Skeletal muscle satellite cell (primary cell): ENCODE data around the gene DOP1A. TPM values are rescaled to one million over a fixed set of nuclear protein-coding genes. Genes with fewer than 3 reads are reported as not detected.

Experiments used
- H3K27me3 ChIP-seq: 2 replicates; pipeline ENCODE4 v1.7.0; 2013; ENCODE audit warnings: low read length; ENCODE audit not compliant: control insufficient read depth, insufficient read depth
- H3K36me3 ChIP-seq: 2 replicates; pipeline ENCODE4 v1.7.0; 2013; ENCODE audit warnings: mild to moderate bottlenecking, control low read depth, low read length; ENCODE audit not compliant: insufficient read depth
- H3K4me1 ChIP-seq: 2 replicates; pipeline ENCODE4 v1.7.0; 2013; ENCODE audit warnings: low read length; ENCODE audit not compliant: control insufficient read depth, insufficient read depth
- H3K4me2 ChIP-seq: 2 replicates; pipeline ENCODE4 v1.7.0; 2013; ENCODE audit warnings: mild to moderate bottlenecking, low read length
- H3K4me3 ChIP-seq: 2 replicates; pipeline ENCODE4 v1.7.0; 2013; ENCODE audit warnings: low read length
- H3K9ac ChIP-seq: 2 replicates; pipeline ENCODE4 v1.7.0; 2013; ENCODE audit warnings: mild to moderate bottlenecking, low read depth, low read length, moderate library complexity
- H3K9me3 ChIP-seq: replicated peaks from 2 replicates; pipeline ENCODE4 v1.7.0; 2013; ENCODE audit warnings: mild to moderate bottlenecking, control low read depth, low read length
- total RNA-seq: library from RNA; depleted of rRNA; stranded (reverse); fragments of >200 nt; gene quantifications from 2 replicates; pipeline ENCODE4 v1.2.3, GENCODE V29; 2012; rRNA removed

Gene DOP1A, protein sequence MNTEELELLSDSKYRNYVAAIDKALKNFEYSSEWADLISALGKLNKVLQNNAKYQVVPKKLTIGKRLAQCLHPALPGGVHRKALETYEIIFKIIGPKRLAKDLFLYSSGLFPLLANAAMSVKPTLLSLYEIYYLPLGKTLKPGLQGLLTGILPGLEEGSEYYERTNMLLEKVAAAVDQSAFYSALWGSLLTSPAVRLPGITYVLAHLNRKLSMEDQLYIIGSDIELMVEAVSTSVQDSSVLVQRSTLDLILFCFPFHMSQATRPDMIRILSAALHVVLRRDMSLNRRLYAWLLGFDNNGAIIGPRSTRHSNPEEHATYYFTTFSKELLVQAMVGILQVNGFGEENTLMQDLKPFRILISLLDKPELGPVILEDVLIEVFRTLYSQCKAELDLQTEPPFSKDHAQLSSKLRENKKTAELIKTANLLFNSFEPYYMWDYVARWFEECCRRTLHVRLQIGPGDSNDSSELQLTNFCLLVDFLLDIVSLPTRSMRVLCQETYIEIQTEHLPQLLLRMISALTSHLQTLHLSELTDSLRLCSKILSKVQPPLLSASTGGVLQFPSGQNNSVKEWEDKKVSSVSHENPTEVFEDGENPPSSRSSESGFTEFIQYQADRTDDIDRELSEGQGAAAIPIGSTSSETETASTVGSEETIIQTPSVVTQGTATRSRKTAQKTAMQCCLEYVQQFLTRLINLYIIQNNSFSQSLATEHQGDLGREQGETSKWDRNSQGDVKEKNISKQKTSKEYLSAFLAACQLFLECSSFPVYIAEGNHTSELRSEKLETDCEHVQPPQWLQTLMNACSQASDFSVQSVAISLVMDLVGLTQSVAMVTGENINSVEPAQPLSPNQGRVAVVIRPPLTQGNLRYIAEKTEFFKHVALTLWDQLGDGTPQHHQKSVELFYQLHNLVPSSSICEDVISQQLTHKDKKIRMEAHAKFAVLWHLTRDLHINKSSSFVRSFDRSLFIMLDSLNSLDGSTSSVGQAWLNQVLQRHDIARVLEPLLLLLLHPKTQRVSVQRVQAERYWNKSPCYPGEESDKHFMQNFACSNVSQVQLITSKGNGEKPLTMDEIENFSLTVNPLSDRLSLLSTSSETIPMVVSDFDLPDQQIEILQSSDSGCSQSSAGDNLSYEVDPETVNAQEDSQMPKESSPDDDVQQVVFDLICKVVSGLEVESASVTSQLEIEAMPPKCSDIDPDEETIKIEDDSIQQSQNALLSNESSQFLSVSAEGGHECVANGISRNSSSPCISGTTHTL (N-terminal part only)
- total RNA-seq: 17.7 and 18.5 TPM in 2 replicates

DNA sequence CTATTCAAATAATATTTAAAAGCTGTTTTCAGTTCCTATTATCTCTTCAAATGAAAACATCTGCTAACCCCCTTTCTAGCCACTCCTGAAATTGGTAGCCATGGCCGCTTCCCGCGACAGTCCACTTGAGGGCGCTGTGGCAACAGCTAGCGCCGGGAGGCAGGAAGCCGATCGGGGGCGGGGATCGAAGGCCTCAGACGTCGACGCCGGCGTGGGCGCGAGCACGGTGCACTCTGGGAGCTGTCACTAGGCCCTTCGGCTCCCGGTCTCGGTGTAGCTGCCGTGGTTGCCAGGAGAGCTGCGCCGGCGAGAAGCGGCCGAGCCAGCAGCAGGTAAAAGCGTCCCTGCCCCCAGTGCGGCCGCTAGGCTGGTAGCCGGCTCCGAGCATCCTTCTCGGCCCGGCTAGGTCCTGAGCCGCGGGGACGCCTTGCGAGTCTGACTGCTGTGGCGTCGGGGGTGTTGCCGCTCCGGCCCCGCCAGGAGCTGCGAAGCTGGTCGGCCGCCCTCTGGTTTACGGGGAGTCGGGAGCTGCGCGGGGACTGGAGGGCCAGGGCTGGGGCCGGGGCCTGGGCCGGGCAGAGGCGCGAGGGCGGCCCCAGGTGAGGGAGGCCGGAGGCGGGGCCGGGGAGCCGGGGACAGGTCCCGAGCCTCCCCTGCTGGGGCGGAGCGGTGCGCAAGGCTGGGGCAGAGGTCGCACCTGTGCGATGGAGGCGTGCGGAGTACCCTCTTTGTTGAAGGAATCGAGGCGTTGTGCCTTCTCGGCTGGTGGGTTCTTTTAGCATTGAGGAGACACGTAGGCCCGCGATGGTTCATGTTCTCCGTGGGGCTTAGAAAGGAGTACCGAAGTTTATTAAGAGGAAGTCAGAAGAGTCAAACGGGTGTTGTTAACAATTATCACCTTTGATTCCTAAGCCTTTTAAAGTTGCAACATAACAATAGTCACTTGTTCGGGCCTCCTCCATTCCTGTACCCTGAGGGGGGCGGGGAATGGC, at the start of gene DOP1A:
DOP1A (plus strand) TSS at position 224 of the 992 bp plus-strand sequence. CDS start 29,307 bp downstream, outside the sequence.
- Histone ChIP-seq H3K9ac (peak within 1 kb of the TSS; percentile 88), H3K36me3 (no peaks in the 10 kb centered on the region), H3K27me3 (no peaks in the 10 kb centered on the region), H3K9me3 (no peaks in the 10 kb centered on the region), H3K4me1 (peaks cover 12% of the 10 kb centered on the region), H3K4me2 (peak within 1 kb of the TSS; percentile 88), H3K4me3 (peak within 1 kb of the TSS; percentile 94)

DNA sequence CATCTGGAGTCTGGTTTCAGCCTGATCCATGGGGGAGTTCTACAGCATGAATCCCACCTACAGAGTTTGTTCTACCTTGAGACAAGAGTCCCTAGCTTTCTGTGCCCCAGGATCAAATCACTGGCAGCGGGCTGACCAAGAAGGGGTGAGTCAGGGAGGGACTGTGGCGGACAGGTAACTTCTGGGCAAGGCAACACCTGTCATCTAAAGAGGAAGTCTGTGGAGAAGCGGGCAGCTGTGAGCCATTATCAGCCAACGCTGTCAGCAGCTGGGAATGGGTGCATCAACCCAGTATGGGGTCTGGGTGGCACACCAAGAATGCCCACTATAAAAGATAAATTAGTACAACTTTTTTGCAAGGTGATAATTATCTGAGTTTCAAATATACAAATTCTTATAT, 47.7 kb upstream of the DOP1A start:
- Histone ChIP-seq H3K9me3 (no peaks in the 10 kb centered on the region), H3K9ac (no peak overlapping the region), H3K4me1 (no peaks in the 10 kb centered on the region), H3K36me3 (no peaks in the 10 kb centered on the region), H3K27me3 (no peaks in the 10 kb centered on the region), H3K4me3 (no peak overlapping the region), H3K4me2 (no peak overlapping the region)

DNA sequence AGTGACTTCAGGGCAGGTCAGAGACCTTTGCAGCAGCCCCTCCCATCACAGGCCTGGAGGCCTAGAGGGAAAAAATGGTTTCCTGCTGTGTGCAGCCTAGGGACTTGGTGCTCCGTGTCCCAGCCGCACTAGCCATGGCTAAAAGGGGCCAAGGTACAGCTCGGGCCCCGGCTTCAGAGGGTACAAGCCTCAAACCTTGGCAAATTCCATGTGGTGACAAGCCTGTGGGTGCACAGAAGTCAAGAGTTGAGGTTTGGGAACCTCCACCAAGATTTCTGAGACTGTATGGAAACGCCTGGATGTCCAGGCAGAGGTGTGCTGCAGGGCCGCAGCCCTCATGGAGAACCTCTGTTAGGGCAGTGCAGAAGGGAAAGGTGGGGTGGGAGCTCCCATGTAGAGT, 35.8 kb upstream of the DOP1A start:
- H3K4me3 ChIP-seq: no peak overlapping the region
- no peaks in the 10 kb centered on the region for H3K27me3 ChIP-seq
- peaks cover 6% of the 10 kb centered on the region for H3K9me3 ChIP-seq
- H3K36me3 ChIP-seq: no peaks in the 10 kb centered on the region
- no peak overlapping the region for H3K9ac ChIP-seq
- no peaks in the 10 kb centered on the region for H3K4me1 ChIP-seq
- H3K4me2 ChIP-seq: no peak overlapping the region

DNA sequence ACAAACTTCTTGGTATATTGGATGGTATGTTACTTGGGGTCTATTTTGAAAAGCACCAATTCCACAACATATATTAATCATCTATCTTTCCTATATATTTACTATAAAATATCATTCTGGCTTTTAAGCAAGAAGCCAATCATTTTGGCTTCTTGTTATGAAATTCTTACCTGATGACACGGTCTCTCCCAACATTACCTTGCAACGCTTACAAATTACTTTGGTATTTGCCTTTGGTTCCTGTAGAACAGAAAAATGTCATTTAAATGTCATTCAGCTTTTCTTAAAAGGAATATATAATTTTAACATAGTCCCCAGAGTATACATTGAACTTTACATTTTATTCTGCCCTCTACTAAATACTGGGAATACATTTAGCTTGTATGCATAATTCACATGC, 29.2 kb upstream of the DOP1A start:
- H3K36me3 ChIP-seq: no peaks in the 10 kb centered on the region
- no peaks in the 10 kb centered on the region for H3K27me3 ChIP-seq
- no peak overlapping the region for H3K9ac ChIP-seq
- no peaks in the 10 kb centered on the region for H3K4me1 ChIP-seq
- H3K4me3 ChIP-seq: no peak overlapping the region
- H3K4me2 ChIP-seq: no peak overlapping the region
- H3K9me3 ChIP-seq: no peaks in the 10 kb centered on the region

DNA sequence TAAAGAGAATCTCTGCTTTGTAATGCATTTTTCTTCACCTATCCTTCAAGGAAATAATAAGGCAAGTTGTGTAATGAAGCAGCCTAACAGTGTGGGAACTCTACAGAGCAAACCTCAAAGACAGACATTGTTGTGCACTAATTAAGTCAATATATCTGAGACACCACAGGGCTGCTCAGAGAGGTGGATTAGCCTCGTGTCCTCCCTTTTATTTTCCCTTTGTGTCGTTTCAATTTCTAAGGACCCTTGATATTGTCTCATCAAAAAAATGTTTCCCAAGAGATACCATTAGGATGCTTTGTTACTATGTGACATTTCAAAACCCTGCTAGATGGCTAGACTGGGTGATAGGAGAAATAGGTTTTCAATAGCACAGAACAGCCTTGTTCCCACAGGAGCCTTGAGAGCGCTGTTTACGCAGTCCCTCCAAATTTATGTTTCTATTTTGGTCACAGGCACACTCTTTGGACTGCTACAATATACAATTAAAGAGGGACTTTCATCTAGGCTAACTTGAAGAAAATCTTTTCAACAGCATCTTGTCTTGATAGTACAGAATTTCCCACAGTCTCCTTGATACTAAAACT, 24.9 kb upstream of the DOP1A start:
- Histone ChIP-seq H3K27me3 (no peaks in the 10 kb centered on the region), H3K4me1 (no peaks in the 10 kb centered on the region), H3K36me3 (no peaks in the 10 kb centered on the region), H3K4me2 (no peak overlapping the region), H3K9ac (no peak overlapping the region), H3K9me3 (no peaks in the 10 kb centered on the region), H3K4me3 (no peak overlapping the region)

DNA sequence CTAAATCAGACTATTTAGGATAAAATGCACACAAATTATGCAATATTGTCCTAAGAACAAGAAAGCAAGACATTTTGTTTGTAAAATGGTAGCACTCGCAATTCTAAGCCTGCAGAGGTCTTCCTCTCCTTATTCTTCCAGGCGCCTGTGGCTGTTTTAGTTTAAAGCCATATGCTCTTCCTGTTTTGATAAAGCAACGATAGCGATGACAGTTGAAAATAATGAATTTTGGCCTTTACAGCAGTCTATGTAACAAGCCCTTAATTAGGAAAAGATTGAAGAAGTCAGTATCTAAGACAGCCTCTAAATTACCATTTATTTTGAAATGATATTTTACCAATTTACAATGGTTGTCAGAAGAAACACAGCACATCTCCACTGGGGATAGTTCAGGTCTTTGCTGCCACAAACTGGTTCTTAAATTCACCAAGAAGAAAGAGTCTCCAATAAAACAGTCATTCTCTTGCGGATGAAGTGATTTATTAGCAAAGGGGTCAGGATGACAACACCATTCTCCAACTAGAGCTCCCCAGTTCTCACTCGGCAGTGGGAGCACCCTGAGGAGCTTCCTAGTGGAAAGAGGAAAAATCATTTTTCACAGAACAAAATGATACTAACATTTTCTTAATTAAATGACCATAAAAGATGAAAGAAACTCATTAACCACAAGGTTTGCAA, 23.2 kb upstream of the DOP1A start:
- H3K36me3 ChIP-seq: no peaks in the 10 kb centered on the region
- H3K4me1 ChIP-seq: no peaks in the 10 kb centered on the region
- H3K4me3 ChIP-seq: no peak overlapping the region
- no peaks in the 10 kb centered on the region for H3K27me3 ChIP-seq
- H3K4me2 ChIP-seq: no peak overlapping the region
- H3K9ac ChIP-seq: no peak overlapping the region
- no peaks in the 10 kb centered on the region for H3K9me3 ChIP-seq

DNA sequence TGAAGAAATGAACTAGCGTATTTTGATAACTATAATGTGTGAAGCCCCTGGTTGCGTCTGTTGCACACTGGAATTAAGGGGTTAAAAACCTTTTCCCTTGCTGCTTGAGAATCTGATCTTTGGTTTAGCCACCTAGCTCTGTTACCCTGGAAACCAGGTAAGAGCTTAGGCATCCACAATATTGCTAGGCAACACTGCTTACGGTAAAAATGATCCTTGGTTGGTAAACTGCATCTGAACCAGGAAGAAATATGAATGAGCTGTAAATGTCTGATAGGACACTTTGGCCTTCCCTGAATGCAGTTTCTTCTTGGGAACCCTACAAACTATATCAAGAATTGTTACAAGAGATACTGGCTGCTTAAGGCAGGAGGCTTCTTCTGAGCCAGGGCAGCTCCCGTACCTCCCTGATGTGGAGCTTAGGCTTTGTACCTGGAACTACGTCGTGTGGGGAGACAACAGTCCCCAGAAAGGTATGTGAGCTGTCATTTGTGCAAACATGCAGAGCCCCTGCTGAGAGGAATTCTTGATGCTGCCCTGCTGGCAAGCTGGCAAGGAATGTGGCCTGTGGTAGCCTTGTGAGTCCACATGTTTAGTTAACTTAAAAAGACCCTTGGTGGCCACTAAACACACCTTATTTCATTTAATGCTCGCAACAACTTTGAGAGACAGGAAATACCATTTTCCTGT, 20.3 kb upstream of the DOP1A start:
- Histone ChIP-seq H3K27me3 (no peaks in the 10 kb centered on the region), H3K4me3 (no peak overlapping the region), H3K4me2 (no peak overlapping the region), H3K36me3 (no peaks in the 10 kb centered on the region), H3K4me1 (no peaks in the 10 kb centered on the region), H3K9ac (no peak overlapping the region), H3K9me3 (no peaks in the 10 kb centered on the region)

DNA sequence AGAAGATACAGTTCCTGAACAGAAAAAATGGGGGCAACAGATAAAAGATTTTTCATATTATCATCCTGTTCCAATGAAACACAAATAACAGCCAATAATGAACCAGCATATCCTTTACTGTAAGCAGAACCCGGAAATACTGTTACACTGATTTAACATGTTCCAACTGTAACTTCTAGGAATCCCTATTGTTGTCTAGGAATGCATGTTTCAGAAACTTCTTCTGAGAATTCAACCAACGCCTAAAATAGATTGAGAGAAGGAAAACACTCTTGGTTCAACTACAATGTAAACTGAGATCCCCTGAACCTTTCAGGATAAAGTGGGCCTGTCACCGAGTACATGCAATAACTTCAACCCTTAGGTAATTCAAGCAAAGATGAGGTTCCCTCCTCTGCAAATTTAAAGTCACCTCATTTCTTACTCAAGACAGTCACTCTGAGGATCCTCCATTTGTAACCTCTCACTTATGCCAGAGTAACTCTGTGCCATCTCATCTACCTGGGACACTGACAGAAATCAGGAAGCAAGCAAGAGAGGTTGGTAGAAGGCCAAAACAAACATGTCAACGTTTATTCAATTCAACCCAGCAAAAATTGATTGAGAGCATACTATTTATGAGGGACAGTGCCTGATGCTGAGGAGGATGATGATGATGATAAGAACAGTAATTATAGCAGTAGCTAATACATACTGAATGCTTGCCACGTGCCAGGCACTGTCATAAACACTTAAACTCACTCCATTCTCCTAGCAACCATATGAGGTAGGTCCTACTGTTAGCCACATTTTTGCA, 15.9 kb upstream of the DOP1A start:
- H3K4me2 ChIP-seq: no peak overlapping the region
- H3K9ac ChIP-seq: no peak overlapping the region
- no peak overlapping the region for H3K4me3 ChIP-seq
- H3K27me3 ChIP-seq: no peaks in the 10 kb centered on the region
- H3K4me1 ChIP-seq: no peaks in the 10 kb centered on the region
- no peaks in the 10 kb centered on the region for H3K9me3 ChIP-seq
- H3K36me3 ChIP-seq: peaks cover 3% of the 10 kb centered on the region

DNA sequence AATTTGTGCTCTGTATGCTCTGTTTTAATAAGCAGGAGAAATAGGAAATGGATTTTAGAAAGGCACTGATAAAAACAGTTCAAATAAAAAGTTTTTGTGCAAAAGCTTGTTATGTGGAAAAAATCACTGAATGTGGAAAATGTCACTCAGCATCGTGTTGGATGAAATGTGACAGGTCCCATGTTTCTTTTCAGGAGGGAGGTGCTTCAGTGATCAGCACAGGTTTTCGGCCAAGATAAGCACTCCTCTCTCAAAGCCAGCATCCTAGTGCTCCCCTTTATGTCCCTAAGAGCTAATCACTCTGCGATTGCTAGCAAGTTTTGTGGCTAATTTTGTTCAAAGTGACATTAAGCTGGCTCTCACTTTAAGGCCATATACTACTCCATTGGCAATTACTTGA, 13.8 kb upstream of the DOP1A start:
- Histone ChIP-seq H3K9ac (no peak overlapping the region), H3K4me2 (no peak overlapping the region), H3K4me1 (no peaks in the 10 kb centered on the region), H3K36me3 (peaks cover 4% of the 10 kb centered on the region), H3K9me3 (no peaks in the 10 kb centered on the region), H3K4me3 (no peak overlapping the region), H3K27me3 (no peaks in the 10 kb centered on the region)
